B cell (primary cell): ENCODE data around the gene TGFB1. TPM values are rescaled to one million over a fixed set of nuclear protein-coding genes. Genes with fewer than 3 reads are reported as not detected.

Experiments used
- ATAC-seq: fragments of 200-7000 bp; cut with Tn5 transposase; one replicate; pipeline ENCODE4 v1.10.0; 2021; ENCODE audit warnings: low read depth, mild to moderate bottlenecking, moderate number of reproducible peaks, moderate library complexity
- CTCF ChIA-PET: fragments of 350-600 bp; sonication (Branson Sonifier 250); formaldehyde crosslinking; loops from one replicate; lab custom pipeline; 2021; ENCODE audit warnings: antibody characterized with exemption, inconsistent platforms; lab: Charles Lee
- POLR2A ChIA-PET: fragments of 350-600 bp; sonication (Branson Sonifier 250); formaldehyde crosslinking; loops from one replicate; lab custom pipeline; 2021; ENCODE audit warnings: antibody characterized with exemption; lab: Charles Lee
- DNase-seq: peaks from one replicate; pipeline ENCODE4 v3.0.0; 2013
- H2AFZ ChIP-seq: 2 replicates; pipeline ENCODE4 v1.6.1; 2012; ENCODE audit warnings: mild to moderate bottlenecking, low read depth, low read length; ENCODE audit not compliant: insufficient read depth, poor library complexity, severe bottlenecking
- H3K27ac ChIP-seq, 2 donors: 1 replicate in 1 of 2; 2 replicates in 1 of 2; pipeline ENCODE4 v1.5.1; 2012 to 2013; ENCODE audit warnings: low read length in 2 of 2, mild to moderate bottlenecking in 2 of 2, moderate library complexity in 1 of 2
- H3K27me3 ChIP-seq, 4 experiments: fragments of 200-600 bp in 1 of 4; sonication (generic) in 1 of 4; replicated peaks in 1 of 4; 1 replicate in 2 of 4; 2 replicates in 2 of 4; pipeline versions ENCODE4 v1.6.1 to v1.7.0; 2013 to 2016; ENCODE audit warnings: low read length in 3 of 4, mild to moderate bottlenecking in 2 of 4, mixed read lengths in 1 of 4, moderate library complexity in 1 of 4; ENCODE audit not compliant: insufficient read depth in 4 of 4, control insufficient read depth in 3 of 4; ENCODE audit errors: control extremely low read depth in 1 of 4
- H3K36me3 ChIP-seq, 2 experiments: replicated peaks in 1 of 2; 1 replicate in 1 of 2; 2 replicates in 1 of 2; pipeline versions ENCODE4 v1.6.1 to v1.7.1; 2013; ENCODE audit warnings: low read length in 1 of 2; ENCODE audit not compliant: insufficient read depth in 2 of 2, control insufficient read depth in 1 of 2; ENCODE audit errors: control extremely low read depth in 1 of 2, extremely low read depth in 1 of 2
- H3K4me1 ChIP-seq, 2 donors: fragments of 200-600 bp in 1 of 2; sonication (generic) in 1 of 2; 1 replicate in 1 of 2; 2 replicates in 1 of 2; pipeline versions ENCODE4 v1.5.1 to v1.6.1; 2013 to 2017; ENCODE audit warnings: low read length in 2 of 2; ENCODE audit not compliant: control insufficient read depth in 2 of 2, insufficient read depth in 2 of 2
- H3K4me2 ChIP-seq: replicated peaks from 2 replicates; pipeline ENCODE3; 2012; ENCODE audit warnings: mild to moderate bottlenecking, low read depth, low read length; ENCODE audit not compliant: poor library complexity, severe bottlenecking
- H3K4me3 ChIP-seq, 5 experiments: fragments of 200-600 bp in 1 of 5; sonication (generic) in 1 of 5; 1 replicate in 3 of 5; 2 replicates in 2 of 5; pipeline versions ENCODE4 v1.5.1 to v1.7.0; 2011 to 2016; ENCODE audit warnings: low read length in 4 of 5, mild to moderate bottlenecking in 4 of 5, low read depth in 2 of 5, control low read depth in 1 of 5, moderate library complexity in 1 of 5; ENCODE audit not compliant: insufficient read depth in 1 of 5; ENCODE audit errors: control extremely low read depth in 1 of 5, extremely low read depth in 1 of 5
- H3K79me2 ChIP-seq: fragments of 200-600 bp; sonication (generic); one replicate; pipeline ENCODE4 v1.6.0; 2016; ENCODE audit warnings: low read length; ENCODE audit not compliant: control insufficient read depth, insufficient read depth
- H3K9ac ChIP-seq: fragments of 200-600 bp; sonication (generic); 2 replicates; pipeline ENCODE4 v1.6.1; 2017; ENCODE audit warnings: mild to moderate bottlenecking, low read length, moderate library complexity
- H3K9me3 ChIP-seq, 3 donors: one replicate each; pipeline versions ENCODE4 v1.6.1 to v1.7.1; 2013; ENCODE audit warnings: low read length in 2 of 3; ENCODE audit not compliant: control insufficient read depth in 2 of 3, insufficient read depth in 1 of 3; ENCODE audit errors: control extremely low read depth in 1 of 3
- H4K20me1 ChIP-seq: 2 replicates; pipeline ENCODE4 v1.6.0; 2012; ENCODE audit warnings: mild to moderate bottlenecking, low read length; ENCODE audit not compliant: insufficient read depth, control insufficient read depth, poor library complexity, severe bottlenecking
- H3K27ac Mint-ChIP-seq: one replicate; pipeline ENCODE4 v1.8.0; 2021; ENCODE audit warnings: mixed read lengths
- H3K27me3 Mint-ChIP-seq: one replicate; pipeline ENCODE4 v1.8.0; 2021; ENCODE audit warnings: mixed read lengths
- H3K4me1 Mint-ChIP-seq: one replicate; pipeline ENCODE4 v1.8.0; 2021; ENCODE audit warnings: mixed read lengths
- H3K4me3 Mint-ChIP-seq: one replicate; pipeline ENCODE4 v1.8.0; 2021; ENCODE audit warnings: mixed read lengths
- H3K9me3 Mint-ChIP-seq: one replicate; pipeline ENCODE4 v1.8.0; 2022; ENCODE audit warnings: mixed read lengths; ENCODE audit not compliant: insufficient read depth
- CTCF ChIP-seq: fragments of 200-600 bp; IDR thresholded peaks from one replicate; pipeline ENCODE4 v1.8.0; 2022; ENCODE audit warnings: antibody characterized with exemption, mild to moderate bottlenecking
- EZH2 ChIP-seq: IDR thresholded peaks from 2 replicates; pipeline ENCODE4 v1.6.1; 2012; ENCODE audit warnings: borderline replicate concordance, low read depth, mild to moderate bottlenecking, moderate library complexity, low read length; ENCODE audit not compliant: insufficient read depth, poor library complexity, severe bottlenecking
- WGBS: methylation state at CpG from one replicate; pipeline ENCODE4 v1.1.5; 2013; ENCODE audit warnings: missing lambda C conversion rate; ENCODE audit not compliant: insufficient coverage; 5-methylcytosine and 5-hydroxymethylcytosine counted together
- intact Hi-C: fragments of 100-400 bp; cut with micrococcal nuclease; formaldehyde crosslinking; loops from one replicate; pipeline ENCODE4 v1.10.0; 2022
- polyA plus RNA-seq: library from polyadenylated mRNA; depleted of rRNA; stranded (reverse); fragments of >200 nt; gene quantifications from 2 replicates; pipeline ENCODE4 v1.2.3, GENCODE V29; 2012
- total RNA-seq, 2 donors: library from RNA; stranded (reverse); fragments of 120-200 nt in 1 of 2; gene quantifications; 1 replicate in 1 of 2; 2 replicates in 1 of 2; pipeline versions ENCODE4 v1.2.3 to v1.2.4, GENCODE V29; 2013 to 2022

TGFB1 gene
- total and polyA plus RNA-seq, 2 donors (not counting 1 experiment from before 2014, with no cell fraction given): 109 to 120 TPM

GRCh38 chr19:41402010-41402409 is 48.3 kb upstream of the TGFB1 start:
- ChIA-PET POLR2A (no interaction called here), CTCF (no interaction called here)
- no peaks in the 10 kb centered on the region for H3K27me3 ChIP-seq
- Mint-ChIP-seq H3K4me1 (peaks cover 33% of the 10 kb centered on the region), H3K27me3 (no peaks in the 10 kb centered on the region), H3K27ac (no peak overlapping the region), H3K9me3 (no peaks in the 10 kb centered on the region), H3K4me3 (no peak overlapping the region)
- H3K4me3 ChIP-seq: no peak overlapping the region
- H3K36me3 ChIP-seq: peaks cover 0 to 15% of the 10 kb centered on the region in 2 experiments
- no peak overlapping the region for H2AFZ ChIP-seq
- no peak for ATAC-seq
- H3K27ac ChIP-seq: no peak overlapping the region
- no peaks in the 10 kb centered on the region for H3K9me3 ChIP-seq
- peaks cover 10% of the 10 kb centered on the region for H4K20me1 ChIP-seq
- H3K79me2 ChIP-seq: peaks cover 57% of the 10 kb centered on the region
- no peak for DNase-seq
- TF ChIP-seq CTCF: no peak
- TF ChIP-seq EZH2: no peak
- no peak overlapping the region for H3K4me2 ChIP-seq
- WGBS: 100% methylated on average over 1 of the region's 3 CpGs
- intact Hi-C loops: no loop called here
- peaks cover 11 to 13% of the 10 kb centered on the region in 2 donors for H3K4me1 ChIP-seq
- H3K9ac ChIP-seq: no peak overlapping the region

GRCh38 chr19:41401483-41401882 is 47.8 kb upstream of the TGFB1 start:
- ATAC-seq (no peak), DNase-seq (no peak)
- Histone ChIP-seq H3K36me3 (peaks cover 0 to 15% of the 10 kb centered on the region in 2 experiments), H3K9me3 (no peaks in the 10 kb centered on the region), H3K4me1 (peaks cover 12 to 17% of the 10 kb centered on the region in 2 donors), H3K9ac (no peak overlapping the region), H3K4me3 (no peak overlapping the region), H3K27me3 (no peaks in the 10 kb centered on the region), H3K27ac (no peak overlapping the region), H3K79me2 (peaks cover 61% of the 10 kb centered on the region), H3K4me2 (no peak overlapping the region), H2AFZ (no peak overlapping the region), H4K20me1 (peaks cover 10% of the 10 kb centered on the region)
- no peak overlapping the region for H3K27ac Mint-ChIP-seq
- no peaks in the 10 kb centered on the region for H3K27me3 Mint-ChIP-seq
- CTCF ChIA-PET: no interaction called here
- TF ChIP-seq CTCF (no peak), EZH2 (no peak)
- intact Hi-C loops: no loop called here
- POLR2A ChIA-PET: no interaction called here
- H3K4me1 Mint-ChIP-seq: peaks cover 36% of the 10 kb centered on the region
- no peaks in the 10 kb centered on the region for H3K9me3 Mint-ChIP-seq
- H3K4me3 Mint-ChIP-seq: no peak overlapping the region
- 80% methylated on average over 2 of the region's 4 CpGs for WGBS
